WERI-Rb-1 (cell line): ENCODE data around the gene KRT14.

Source experiments
- DNase-seq: peaks from one replicate; pipeline ENCODE4 v3.0.0-alpha.2; 2020
- H3K27ac ChIP-seq: fragments of 250-450 bp; sonication (Bioruptor Pico); 2 replicates; pipeline ENCODE4 v1.5.1; 2020; ENCODE audit warnings: mild to moderate bottlenecking, moderate library complexity
- H3K27me3 ChIP-seq: fragments of 250-450 bp; sonication (Bioruptor Pico); 2 replicates; pipeline ENCODE4 v1.5.1; 2021; ENCODE audit warnings: mild to moderate bottlenecking, low read depth, moderate library complexity; ENCODE audit not compliant: insufficient read depth, severe bottlenecking
- H3K36me3 ChIP-seq: fragments of 250-450 bp; sonication (Bioruptor Pico); 2 replicates; pipeline ENCODE4 v1.5.1; 2020; ENCODE audit warnings: mild to moderate bottlenecking, moderate library complexity
- H3K4me3 ChIP-seq: 2 replicates; pipeline ENCODE4 v1.5.1; 2011; ENCODE audit warnings: low read depth, mild to moderate bottlenecking, control low read depth, low read length
- H3K9me3 ChIP-seq: fragments of 250-450 bp; sonication (Bioruptor Pico); 2 replicates; pipeline ENCODE4 v1.5.1; 2021; ENCODE audit warnings: mild to moderate bottlenecking, moderate library complexity; ENCODE audit not compliant: severe bottlenecking
- TF ChIP-seq, protein P1 (sequence below): IDR thresholded peaks from 2 replicates; pipeline ENCODE4 v1.5.1; 2011; ENCODE audit warnings: low read depth, mild to moderate bottlenecking, control low read depth, inconsistent platforms, low read length

KRT14 gene

GRCh38 chr17:41563607-41564170, 23.0 kb downstream of the KRT14 start:
- Histone ChIP-seq H3K27me3 (no peaks in the 10 kb centered on the region), H3K9me3 (no peaks in the 10 kb centered on the region), H3K27ac (no peak overlapping the region), H3K36me3 (no peaks in the 10 kb centered on the region), H3K4me3 (no peak overlapping the region)
- no peak for DNase-seq
- TF ChIP-seq, protein P1, sequence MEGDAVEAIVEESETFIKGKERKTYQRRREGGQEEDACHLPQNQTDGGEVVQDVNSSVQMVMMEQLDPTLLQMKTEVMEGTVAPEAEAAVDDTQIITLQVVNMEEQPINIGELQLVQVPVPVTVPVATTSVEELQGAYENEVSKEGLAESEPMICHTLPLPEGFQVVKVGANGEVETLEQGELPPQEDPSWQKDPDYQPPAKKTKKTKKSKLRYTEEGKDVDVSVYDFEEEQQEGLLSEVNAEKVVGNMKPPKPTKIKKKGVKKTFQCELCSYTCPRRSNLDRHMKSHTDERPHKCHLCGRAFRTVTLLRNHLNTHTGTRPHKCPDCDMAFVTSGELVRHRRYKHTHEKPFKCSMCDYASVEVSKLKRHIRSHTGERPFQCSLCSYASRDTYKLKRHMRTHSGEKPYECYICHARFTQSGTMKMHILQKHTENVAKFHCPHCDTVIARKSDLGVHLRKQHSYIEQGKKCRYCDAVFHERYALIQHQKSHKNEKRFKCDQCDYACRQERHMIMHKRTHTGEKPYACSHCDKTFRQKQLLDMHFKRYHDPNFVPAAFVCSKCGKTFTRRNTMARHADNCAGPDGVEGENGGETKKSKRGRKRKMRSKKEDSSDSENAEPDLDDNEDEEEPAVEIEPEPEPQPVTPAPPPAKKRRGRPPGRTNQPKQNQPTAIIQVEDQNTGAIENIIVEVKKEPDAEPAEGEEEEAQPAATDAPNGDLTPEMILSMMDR: no peak

DNA sequence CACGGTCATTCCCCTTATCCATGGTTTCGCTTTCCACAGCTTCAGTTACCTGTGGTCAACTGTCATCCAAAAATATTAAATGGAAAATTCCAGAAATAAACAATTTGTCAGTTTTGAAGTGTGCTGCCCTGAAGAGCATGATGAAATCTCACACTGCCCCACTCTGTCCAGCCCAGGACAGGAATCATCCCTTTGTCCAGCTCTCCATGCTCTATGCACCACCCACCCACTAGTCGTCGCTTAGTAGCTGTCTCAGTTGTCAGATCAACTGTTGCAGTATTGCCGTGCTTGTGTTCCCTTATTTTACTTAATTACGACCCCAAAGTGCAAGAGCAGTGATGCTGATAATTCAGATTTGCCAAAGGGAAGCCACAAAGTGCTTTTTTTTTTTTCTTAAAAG, 25.1 kb downstream of the KRT14 start:
- Histone ChIP-seq H3K27me3 (no peaks in the 10 kb centered on the region), H3K36me3 (no peaks in the 10 kb centered on the region), H3K9me3 (no peaks in the 10 kb centered on the region), H3K27ac (no peak overlapping the region), H3K4me3 (no peak overlapping the region)
- TF ChIP-seq, protein P1: no peak
- no peak for DNase-seq

DNA sequence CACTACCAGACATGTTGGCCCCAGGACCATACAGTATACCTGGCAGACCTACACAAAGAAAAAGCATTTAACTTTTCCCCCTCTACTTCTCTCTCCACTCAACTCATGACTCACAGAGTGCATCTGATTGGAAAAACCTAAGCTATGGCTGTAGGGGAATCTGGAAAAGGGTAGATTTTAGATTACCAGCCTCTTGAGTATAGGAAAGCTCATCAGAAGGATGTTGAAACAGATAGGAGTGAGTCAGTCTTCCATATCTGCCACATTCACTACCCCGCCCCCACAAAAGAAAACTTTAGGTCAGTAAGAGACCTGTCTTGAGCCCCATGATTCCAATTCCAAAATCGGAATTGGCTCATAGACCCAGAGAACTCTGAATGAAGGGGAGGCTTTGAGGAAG, 27.1 kb downstream of the KRT14 start:
- Histone ChIP-seq H3K4me3 (no peak overlapping the region), H3K27me3 (no peaks in the 10 kb centered on the region), H3K9me3 (no peaks in the 10 kb centered on the region), H3K36me3 (no peaks in the 10 kb centered on the region), H3K27ac (no peak overlapping the region)
- no peak for DNase-seq
- TF ChIP-seq, protein P1: no peak

DNA sequence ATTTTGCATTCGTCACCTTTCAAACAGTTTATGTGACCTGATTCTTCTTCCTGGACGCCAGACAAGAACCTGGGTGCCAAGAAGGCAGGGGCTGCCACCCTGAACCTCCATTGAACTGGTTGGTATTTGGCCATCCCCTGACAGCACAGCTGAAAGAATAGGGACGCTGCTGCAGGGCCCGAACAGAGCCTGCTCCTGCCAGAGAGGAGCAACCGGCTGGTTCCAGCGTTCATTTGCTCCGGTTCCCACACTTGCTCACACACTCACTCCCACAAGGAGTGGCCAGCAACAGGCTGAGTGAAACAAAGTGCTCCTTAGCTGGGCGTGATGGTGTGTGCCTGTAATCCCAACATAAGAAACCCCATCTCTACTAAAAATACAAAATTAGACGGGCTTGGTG, 29.8 kb downstream of the KRT14 start:
- no peak overlapping the region for H3K27ac ChIP-seq

DNA sequence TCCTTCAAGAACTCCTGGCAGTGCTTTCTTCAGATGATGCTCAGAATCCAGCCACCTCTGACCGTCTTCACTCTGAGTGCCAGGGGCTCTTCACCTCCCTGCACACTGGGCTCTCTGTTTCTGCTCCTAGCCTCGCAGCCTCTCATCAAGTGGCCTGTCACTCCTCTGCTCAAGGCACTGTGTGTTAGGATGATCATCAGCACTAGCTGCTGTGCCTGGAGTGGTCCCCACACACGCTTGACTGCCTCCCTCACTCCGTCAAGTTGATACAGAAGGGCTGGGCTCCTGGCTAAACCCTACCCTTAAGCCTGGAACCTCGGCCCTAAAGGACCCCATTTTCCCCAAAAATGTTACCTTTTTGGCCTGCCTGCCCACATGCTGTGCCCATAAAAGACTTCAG, 30.4 kb downstream of the KRT14 start:
- TF ChIP-seq, protein P1: no peak
- no peak overlapping the region for H3K4me3 ChIP-seq
- H3K27ac ChIP-seq: no peak overlapping the region
- H3K27me3 ChIP-seq: no peaks in the 10 kb centered on the region
- no peak for DNase-seq
- no peaks in the 10 kb centered on the region for H3K9me3 ChIP-seq
- no peaks in the 10 kb centered on the region for H3K36me3 ChIP-seq

More for the DNA sequence above, 29.8 kb downstream of the KRT14 start:
- H3K4me3 ChIP-seq: no peak overlapping the region
- no peak for DNase-seq
- TF ChIP-seq, protein P1: no peak
- H3K9me3 ChIP-seq: no peaks in the 10 kb centered on the region
- H3K27me3 ChIP-seq: no peaks in the 10 kb centered on the region
- H3K36me3 ChIP-seq: no peaks in the 10 kb centered on the region
